ENCODE data around the gene ADAM10. TPM values are rescaled to one million over a fixed set of nuclear protein-coding genes. Genes with fewer than 3 reads are reported as not detected.

Gene ADAM10
- total and polyA plus RNA-seq, 4 donors, result 11.6 to 115 (median 57.5) TPM

- H3K27ac ChIP-seq (ENCODE audit: low read depth in 1 of 2, low read length in 2 of 2), result no peak overlapping the region
- no peaks in the 10 kb centered on the region for H3K27me3 ChIP-seq (ENCODE audit: control insufficient read depth in 1 of 2, insufficient read depth in 2 of 2, low read length in 1 of 2)
- no peaks in the 10 kb centered on the region for H3K4me1 ChIP-seq (ENCODE audit: control insufficient read depth in 1 of 2, insufficient read depth in 2 of 2, low read length in 2 of 2)
- DNase-seq, result no peak
- H3K4me3 ChIP-seq (ENCODE audit: low read length in 2 of 2), result no peak overlapping the region
- H3K36me3 ChIP-seq (ENCODE audit: control insufficient read depth in 1 of 2, insufficient read depth in 2 of 2, low read length in 1 of 2), result no peaks in the 10 kb centered on the region
- H3K9me3 ChIP-seq (ENCODE audit: control insufficient read depth, low read length), result no peaks in the 10 kb centered on the region
- no peak for ATAC-seq (ENCODE audit: low FRiP score)
- intact Hi-C loops (cut with DNase I), result no loop called here
- WGBS, 2 donors, result 65 to 72% methylated on average over 3 of the region's 3 CpGs
Measured at GRCh38 chr15:58595516-58596263, 153.8 kb downstream of the ADAM10 start.

- Histone ChIP-seq H3K4me1 (ENCODE audit: control insufficient read depth in 1 of 2, insufficient read depth in 2 of 2, low read length in 2 of 2) (no peaks in the 10 kb centered on the region), H3K9me3 (ENCODE audit: control insufficient read depth, low read length) (no peaks in the 10 kb centered on the region), H3K27me3 (ENCODE audit: control insufficient read depth in 1 of 2, insufficient read depth in 2 of 2, low read length in 1 of 2) (no peaks in the 10 kb centered on the region), H3K27ac (ENCODE audit: low read depth in 1 of 2, low read length in 2 of 2) (no peak overlapping the region), H3K36me3 (ENCODE audit: control insufficient read depth in 1 of 2, insufficient read depth in 2 of 2, low read length in 1 of 2) (no peaks in the 10 kb centered on the region), H3K4me3 (ENCODE audit: low read length in 2 of 2) (no peak overlapping the region)
- DNase-seq (no peak), ATAC-seq (ENCODE audit: low FRiP score) (no peak)
- intact Hi-C loops (cut with DNase I), result no loop called here
- 98 to 100% methylated on average over 1 of the region's 1 CpG for WGBS, 2 donors
Measured at GRCh38 chr15:58594898-58595297, 154.6 kb downstream of the ADAM10 start.

GRCh38 chr15:58593870-58594269, 155.6 kb downstream of the ADAM10 start:
- WGBS, 2 donors, result 47 to 91% methylated on average over 1 of the region's 1 CpG

GRCh38 chr15:58590926-58591325, 158.6 kb downstream of the ADAM10 start:
- Histone ChIP-seq H3K9me3 (ENCODE audit: control insufficient read depth, low read length) (no peaks in the 10 kb centered on the region), H3K27me3 (ENCODE audit: control insufficient read depth in 1 of 2, insufficient read depth in 2 of 2, low read length in 1 of 2) (no peaks in the 10 kb centered on the region), H3K4me3 (ENCODE audit: low read length in 2 of 2) (no peak overlapping the region), H3K27ac (ENCODE audit: low read depth in 1 of 2, low read length in 2 of 2) (no peak overlapping the region), H3K36me3 (ENCODE audit: control insufficient read depth in 1 of 2, insufficient read depth in 2 of 2, low read length in 1 of 2) (no peaks in the 10 kb centered on the region), H3K4me1 (ENCODE audit: control insufficient read depth in 1 of 2, insufficient read depth in 2 of 2, low read length in 2 of 2) (no peaks in the 10 kb centered on the region)
- no peak for DNase-seq
- 20 to 33% methylated on average over 1 of the region's 1 CpG for WGBS, 2 donors
- intact Hi-C loops (cut with DNase I), result no loop called here
- ATAC-seq (ENCODE audit: low FRiP score), result no peak

More at GRCh38 chr15:58593870-58594269, 155.6 kb downstream of the ADAM10 start:
- Histone ChIP-seq H3K4me3 (ENCODE audit: low read length in 2 of 2) (no peak overlapping the region), H3K4me1 (ENCODE audit: control insufficient read depth in 1 of 2, insufficient read depth in 2 of 2, low read length in 2 of 2) (no peaks in the 10 kb centered on the region), H3K36me3 (ENCODE audit: control insufficient read depth in 1 of 2, insufficient read depth in 2 of 2, low read length in 1 of 2) (no peaks in the 10 kb centered on the region), H3K27me3 (ENCODE audit: control insufficient read depth in 1 of 2, insufficient read depth in 2 of 2, low read length in 1 of 2) (no peaks in the 10 kb centered on the region), H3K9me3 (ENCODE audit: control insufficient read depth, low read length) (no peaks in the 10 kb centered on the region), H3K27ac (ENCODE audit: low read depth in 1 of 2, low read length in 2 of 2) (no peak overlapping the region)
- ATAC-seq (ENCODE audit: low FRiP score) (no peak), DNase-seq (no peak)
- intact Hi-C loops (cut with DNase I), result no loop called here

- H3K36me3 ChIP-seq (ENCODE audit: control insufficient read depth in 1 of 2, insufficient read depth in 2 of 2, low read length in 1 of 2), result no peaks in the 10 kb centered on the region
- WGBS, 2 donors, result 93 to 98% methylated on average over 1 of the region's 1 CpG
- no peaks in the 10 kb centered on the region for H3K9me3 ChIP-seq (ENCODE audit: control insufficient read depth, low read length)
- no peak overlapping the region for H3K4me3 ChIP-seq (ENCODE audit: low read length in 2 of 2)
- intact Hi-C loops (cut with DNase I), result no loop called here
- no peak overlapping the region for H3K27ac ChIP-seq (ENCODE audit: low read depth in 1 of 2, low read length in 2 of 2)
- no peak for DNase-seq
- no peak for ATAC-seq (ENCODE audit: low FRiP score)
- no peaks in the 10 kb centered on the region for H3K4me1 ChIP-seq (ENCODE audit: control insufficient read depth in 1 of 2, insufficient read depth in 2 of 2, low read length in 2 of 2)
- no peaks in the 10 kb centered on the region for H3K27me3 ChIP-seq (ENCODE audit: control insufficient read depth in 1 of 2, insufficient read depth in 2 of 2, low read length in 1 of 2)
Measured at GRCh38 chr15:58590236-58590635, 159.3 kb downstream of the ADAM10 start.

GRCh38 chr15:58589047-58589446, 160.5 kb downstream of the ADAM10 start:
- WGBS, 2 donors, result 81 to 89% methylated on average over 3 of the region's 3 CpGs
- no peak for ATAC-seq (ENCODE audit: low FRiP score)
- intact Hi-C loops (cut with DNase I), result no loop called here

GRCh38 chr15:58588096-58588495, 161.4 kb downstream of the ADAM10 start:
- peaks cover 0 to 2% of the 10 kb centered on the region in 2 donors for H3K27me3 ChIP-seq (ENCODE audit: control insufficient read depth in 1 of 2, insufficient read depth in 2 of 2, low read length in 1 of 2)
- no peak overlapping the region for H3K27ac ChIP-seq (ENCODE audit: low read depth in 1 of 2, low read length in 2 of 2)
- ATAC-seq (ENCODE audit: low FRiP score) (no peak), DNase-seq (no peak)
- no peaks in the 10 kb centered on the region for H3K36me3 ChIP-seq (ENCODE audit: control insufficient read depth in 1 of 2, insufficient read depth in 2 of 2, low read length in 1 of 2)
- 74 to 76% methylated on average over 1 of the region's 1 CpG for WGBS, 2 donors
- H3K9me3 ChIP-seq (ENCODE audit: control insufficient read depth, low read length), result no peaks in the 10 kb centered on the region
- no peak overlapping the region for H3K4me3 ChIP-seq (ENCODE audit: low read length in 2 of 2)
- intact Hi-C loops (cut with DNase I), result no loop called here
- peaks cover 0 to 2% of the 10 kb centered on the region in 2 donors for H3K4me1 ChIP-seq (ENCODE audit: control insufficient read depth in 1 of 2, insufficient read depth in 2 of 2, low read length in 2 of 2)

More at GRCh38 chr15:58589047-58589446, 160.5 kb downstream of the ADAM10 start:
- Histone ChIP-seq H3K36me3 (ENCODE audit: control insufficient read depth in 1 of 2, insufficient read depth in 2 of 2, low read length in 1 of 2) (no peaks in the 10 kb centered on the region), H3K27me3 (ENCODE audit: control insufficient read depth in 1 of 2, insufficient read depth in 2 of 2, low read length in 1 of 2) (no peaks in the 10 kb centered on the region), H3K4me3 (ENCODE audit: low read length in 2 of 2) (no peak overlapping the region), H3K9me3 (ENCODE audit: control insufficient read depth, low read length) (no peaks in the 10 kb centered on the region), H3K4me1 (ENCODE audit: control insufficient read depth in 1 of 2, insufficient read depth in 2 of 2, low read length in 2 of 2) (no peaks in the 10 kb centered on the region), H3K27ac (ENCODE audit: low read depth in 1 of 2, low read length in 2 of 2) (no peak overlapping the region)
- no peak for DNase-seq

GRCh38 chr15:58587486-58587885, 162.0 kb downstream of the ADAM10 start:
- Histone ChIP-seq H3K4me3 (ENCODE audit: low read length in 2 of 2) (no peak overlapping the region), H3K4me1 (ENCODE audit: control insufficient read depth in 1 of 2, insufficient read depth in 2 of 2, low read length in 2 of 2) (peaks cover 0 to 2% of the 10 kb centered on the region in 2 donors), H3K9me3 (ENCODE audit: control insufficient read depth, low read length) (no peaks in the 10 kb centered on the region), H3K36me3 (ENCODE audit: control insufficient read depth in 1 of 2, insufficient read depth in 2 of 2, low read length in 1 of 2) (no peaks in the 10 kb centered on the region), H3K27me3 (ENCODE audit: control insufficient read depth in 1 of 2, insufficient read depth in 2 of 2, low read length in 1 of 2) (peaks cover 0 to 2% of the 10 kb centered on the region in 2 donors), H3K27ac (ENCODE audit: low read depth in 1 of 2, low read length in 2 of 2) (no peak overlapping the region)
- ATAC-seq (ENCODE audit: low FRiP score), result no peak
- 64 to 67% methylated on average over 4 of the region's 4 CpGs for WGBS, 2 donors
- intact Hi-C loops (cut with DNase I), result no loop called here
- DNase-seq, result no peak

Data from aorta (tissue), 5 donors.